ENCODE data around the gene CBFA2T3.

Gene CBFA2T3

DNA sequence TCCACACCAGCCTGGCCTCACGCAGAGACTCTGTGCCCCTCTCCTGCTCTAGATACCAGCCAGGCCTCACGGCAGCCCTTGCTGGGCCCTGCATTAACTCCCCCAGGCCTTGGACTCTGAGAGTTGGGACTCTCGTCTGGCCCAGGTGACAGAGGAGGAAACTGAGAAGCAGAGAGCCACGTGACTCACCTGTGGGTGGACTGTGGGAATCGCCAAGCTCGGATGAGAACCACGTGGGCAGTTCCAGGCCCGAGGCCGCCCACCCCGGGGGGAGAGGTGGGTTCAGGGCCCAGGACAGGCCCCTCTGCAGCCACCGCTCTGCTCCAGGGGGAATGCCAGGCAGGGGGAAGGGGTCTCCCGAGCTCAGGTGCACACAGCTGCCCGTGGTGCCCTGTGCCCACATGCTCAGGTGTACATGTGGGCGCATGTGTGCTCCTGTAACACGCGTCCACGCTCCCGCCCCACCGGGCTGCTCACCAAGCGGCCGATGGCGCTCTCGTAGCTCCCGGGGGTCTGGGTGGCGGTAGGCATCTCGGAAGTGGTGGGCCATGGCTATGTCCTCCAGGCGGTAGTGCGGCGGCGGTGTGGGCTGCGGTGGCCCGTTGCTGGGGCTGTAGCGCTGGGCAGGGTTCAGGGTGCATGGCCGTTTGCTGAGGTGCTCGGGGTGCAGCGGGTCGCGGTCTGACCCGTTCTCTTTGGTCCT is 92.3 kb downstream of the CBFA2T3 start:
- no peak for DNase-seq

DNA sequence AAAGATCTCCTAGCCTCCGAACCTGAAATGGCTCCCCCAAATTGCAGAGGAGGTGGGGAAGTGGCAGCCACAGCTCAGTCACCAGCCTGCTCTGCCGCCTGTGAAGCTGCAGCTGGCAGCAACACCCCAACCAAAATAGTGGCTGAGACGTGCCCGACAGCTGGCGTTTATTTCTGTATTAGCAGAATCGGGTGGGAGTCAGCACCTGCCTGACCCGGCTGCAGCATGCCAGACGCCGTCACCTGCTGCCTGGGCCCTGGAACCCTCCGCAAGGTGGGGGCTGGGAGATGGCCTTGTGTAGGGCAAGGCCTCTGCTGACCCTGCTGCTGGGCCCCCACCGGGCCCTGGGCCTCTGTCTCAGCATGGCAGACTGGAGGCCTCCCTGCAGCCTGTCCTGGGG is 93.1 kb downstream of the CBFA2T3 start:
- DNase-seq: no peak

DNA sequence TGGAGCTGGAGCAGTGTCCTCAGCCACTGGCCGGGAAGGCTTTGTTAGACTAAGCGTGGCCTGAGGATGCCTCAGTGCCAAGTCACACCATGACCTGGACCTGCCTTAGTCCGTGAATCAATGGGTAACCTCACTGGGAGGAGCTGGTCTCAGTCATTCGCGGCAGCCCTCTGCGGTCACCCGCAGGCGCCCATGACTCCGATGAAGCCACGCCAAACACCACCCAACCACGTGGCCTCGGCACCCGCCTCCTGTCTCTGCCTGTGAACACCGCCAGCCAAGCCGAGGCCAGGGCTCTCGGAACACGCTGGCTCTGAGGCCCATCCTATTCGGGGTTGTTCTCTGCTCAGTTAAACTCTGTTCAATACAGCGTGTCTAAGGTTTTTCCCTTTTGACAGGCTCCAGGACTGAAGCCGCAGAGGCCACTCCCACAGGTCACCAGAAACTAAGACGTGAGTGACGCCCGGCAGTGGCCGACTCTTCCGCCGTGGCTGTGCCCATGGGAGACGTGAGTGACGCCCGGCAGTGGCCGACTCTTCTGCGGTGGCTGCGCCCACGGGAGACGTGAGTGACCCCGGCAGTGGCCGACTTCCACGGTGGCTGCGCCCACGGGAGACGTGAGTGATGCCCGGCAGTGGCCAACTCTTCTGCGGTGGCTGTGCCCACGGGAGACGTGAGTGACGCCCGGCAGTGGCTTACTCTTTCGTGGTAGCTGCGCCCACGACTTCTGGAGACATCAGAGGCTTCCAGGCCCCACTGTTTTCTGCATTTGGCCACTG is 93.7 kb downstream of the CBFA2T3 start:
- no peak for DNase-seq

DNA sequence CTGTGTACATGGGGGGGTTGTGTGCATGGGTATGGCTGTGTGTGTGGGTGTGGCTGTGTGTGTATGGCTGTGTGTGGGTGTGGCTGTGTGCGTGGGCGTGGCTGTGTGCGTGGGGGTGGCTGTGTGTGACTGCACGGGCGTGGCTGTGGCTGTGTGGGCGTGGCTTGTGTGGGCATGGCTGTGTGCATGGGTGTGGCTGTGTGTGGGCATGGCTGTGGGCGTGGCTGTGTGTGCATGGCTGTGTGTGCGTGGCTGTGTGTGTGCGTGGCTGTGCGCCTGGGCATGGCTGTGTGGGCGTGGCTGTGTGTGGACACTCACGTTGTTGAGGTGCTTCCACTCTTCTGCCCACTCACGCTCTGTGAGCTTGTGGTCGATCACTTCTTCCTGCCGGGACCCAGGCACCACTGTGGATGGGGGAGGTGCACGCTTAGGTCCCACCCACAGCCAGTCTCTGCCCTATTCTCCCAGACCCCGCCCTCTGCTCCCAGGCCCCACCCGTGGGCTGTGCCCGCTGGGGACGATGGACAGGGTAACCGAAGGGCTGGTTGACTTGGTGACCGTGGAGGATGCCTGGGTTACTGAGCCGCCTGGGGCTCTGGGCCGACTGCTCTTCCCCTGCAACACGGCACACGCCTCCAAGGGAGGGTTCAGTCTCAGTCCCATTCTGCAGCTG is 94.5 kb downstream of the CBFA2T3 start:
- DNase-seq: no peak

DNA sequence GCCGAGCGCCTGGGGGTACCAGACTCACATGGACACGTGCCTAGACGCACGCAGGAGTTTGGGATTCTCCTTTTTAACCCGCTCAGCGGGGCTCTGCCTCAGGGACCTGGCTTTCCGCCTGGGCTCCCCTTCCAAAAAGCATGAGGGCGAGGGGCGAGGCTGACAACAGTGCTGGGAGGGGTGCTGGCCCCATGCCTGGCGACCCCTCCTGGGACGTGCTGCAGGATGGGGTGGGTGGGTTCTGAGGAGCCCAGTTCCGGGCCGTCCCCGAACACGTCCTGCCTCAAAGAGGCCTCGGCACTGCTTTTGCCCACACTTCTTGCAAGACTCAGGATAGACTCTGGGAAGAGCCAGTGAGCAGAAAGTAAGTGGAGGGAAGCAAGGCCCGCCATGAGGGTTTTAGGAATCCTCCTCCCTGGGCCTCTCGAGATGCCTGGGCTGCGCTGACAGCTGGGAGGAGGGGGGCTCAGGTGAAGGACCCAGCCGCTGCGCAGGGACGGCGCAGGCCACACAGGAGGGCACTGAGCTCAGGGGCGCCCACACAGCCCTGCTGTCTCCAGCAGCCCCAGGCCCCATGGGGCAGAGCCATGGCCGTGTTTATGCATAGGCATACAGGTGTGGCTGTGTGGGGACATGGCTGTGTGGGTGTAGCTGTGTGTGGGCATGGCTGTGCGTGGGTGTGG is 95.2 kb downstream of the CBFA2T3 start:
- DNase-seq: no peak

DNA sequence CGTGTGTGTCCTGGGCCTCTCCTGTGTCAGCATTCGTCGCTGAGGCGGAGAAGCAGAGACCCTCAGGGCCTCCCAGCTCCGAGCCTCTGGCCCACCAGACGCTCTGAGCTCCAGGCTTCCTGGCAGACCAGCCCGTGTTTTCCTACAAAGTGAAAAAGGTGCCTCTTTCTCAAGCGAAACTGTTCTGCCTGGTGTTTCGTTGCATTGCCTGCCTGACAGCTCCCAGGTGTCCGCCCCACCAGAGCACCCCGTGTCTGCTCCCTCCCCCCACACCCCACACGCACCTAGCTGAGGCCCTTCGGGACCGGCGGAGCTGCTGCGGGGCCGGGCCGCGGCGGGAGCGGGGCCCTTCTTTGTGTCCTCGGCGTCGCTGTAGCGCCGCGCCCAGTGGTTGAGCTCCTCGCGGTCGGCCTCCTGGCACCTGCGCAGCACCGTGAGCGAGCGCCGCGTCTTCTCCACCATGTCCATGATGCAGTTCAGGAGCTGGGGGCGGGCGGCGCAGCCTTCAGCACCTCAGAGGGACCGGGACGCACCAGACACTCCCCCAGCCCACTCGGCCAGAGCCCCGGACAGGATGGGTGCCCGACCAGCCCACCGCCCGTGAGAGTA is 95.9 kb downstream of the CBFA2T3 start:
- no peak for DNase-seq

DNA sequence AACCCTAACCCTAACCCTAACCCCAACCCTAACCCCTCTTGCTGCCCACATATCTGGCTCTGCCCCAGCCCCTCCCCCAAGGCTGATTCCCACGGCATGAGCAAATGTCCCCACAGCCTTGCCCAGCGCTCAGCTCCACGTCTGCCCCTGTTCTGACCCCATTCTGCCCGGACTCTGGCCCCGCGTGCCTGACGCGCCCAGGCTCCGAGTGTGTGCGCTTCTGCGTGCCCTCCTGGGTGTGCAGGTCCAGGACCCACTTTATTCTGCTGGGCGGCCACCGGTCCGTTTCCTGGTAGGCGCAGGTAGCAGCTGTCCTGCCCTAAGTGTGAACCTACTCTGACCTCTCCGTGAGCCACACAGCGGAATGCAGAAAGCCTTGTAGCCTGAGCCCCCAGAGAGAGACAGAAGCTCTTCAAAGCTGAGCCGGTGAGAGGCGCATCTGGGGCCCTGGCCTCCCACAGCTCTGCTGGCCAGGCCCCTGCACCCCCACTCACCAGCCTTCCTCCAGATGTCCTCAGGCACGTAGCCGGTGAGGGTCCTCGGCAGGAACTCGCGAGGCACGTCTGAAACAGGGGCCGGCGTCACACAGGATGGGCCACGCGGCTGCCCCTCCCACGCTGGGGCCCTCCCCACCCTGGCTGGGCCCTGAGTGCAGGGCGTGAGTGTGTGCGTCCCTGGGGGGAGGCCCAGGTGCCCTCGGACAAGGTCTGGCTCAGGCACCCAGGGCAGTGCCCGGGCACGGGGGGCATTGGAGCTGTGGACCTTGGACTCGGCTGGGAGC is 96.6 kb downstream of the CBFA2T3 start:
- no peak for DNase-seq

DNA sequence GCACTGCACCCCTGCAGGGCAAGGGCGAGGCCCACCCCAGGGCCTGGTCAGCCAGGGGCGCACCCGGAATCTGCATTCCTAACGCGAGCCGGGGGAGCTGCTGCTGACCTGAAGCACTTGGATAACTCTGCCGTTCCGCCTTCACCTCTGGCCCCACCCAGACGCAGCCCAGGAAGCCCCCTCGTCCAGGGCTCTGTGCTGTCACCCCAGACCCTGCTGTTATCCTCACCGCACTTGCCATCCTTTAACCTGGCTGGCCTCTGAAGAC is 97.3 kb downstream of the CBFA2T3 start:
- no peak for DNase-seq

DNA sequence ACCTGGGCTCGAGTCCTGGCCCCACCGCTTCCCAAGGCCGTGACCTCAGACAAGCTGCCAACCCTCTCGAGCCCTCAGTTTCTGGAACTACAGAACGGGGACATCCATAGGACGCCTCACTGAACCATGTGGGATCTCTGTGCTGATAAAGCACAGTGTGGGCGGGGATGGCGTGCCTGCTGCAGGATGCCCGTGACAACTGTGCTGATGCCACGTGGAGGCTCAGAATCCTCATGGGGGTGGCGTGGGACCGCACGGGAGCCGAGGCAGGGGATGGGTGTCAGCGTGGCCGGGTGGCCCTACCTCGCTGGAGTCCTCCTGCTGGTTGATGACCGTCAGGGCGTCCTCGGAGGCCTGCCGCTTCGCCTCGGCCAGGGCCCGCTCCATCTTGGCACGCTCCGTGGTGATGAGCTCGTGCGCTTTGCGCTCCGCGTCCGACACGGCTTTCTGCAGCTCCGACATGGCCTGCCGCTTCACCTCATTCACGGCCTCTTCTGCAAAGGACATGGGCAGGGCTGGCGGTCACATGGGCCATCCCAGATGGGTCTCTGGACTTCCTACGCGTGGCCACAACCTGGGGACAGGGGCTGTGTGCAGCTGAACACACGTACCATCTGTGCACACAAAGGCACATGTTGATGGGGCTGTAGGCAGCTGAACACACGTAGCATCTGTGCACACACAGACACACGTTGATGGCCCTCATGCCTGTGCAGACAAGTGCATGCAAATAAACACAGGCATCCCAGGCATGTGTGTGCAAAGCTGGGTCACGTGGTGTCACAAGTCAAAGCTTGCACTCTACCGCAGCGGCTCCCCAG is 97.8 kb downstream of the CBFA2T3 start:
- no peak for DNase-seq

DNA sequence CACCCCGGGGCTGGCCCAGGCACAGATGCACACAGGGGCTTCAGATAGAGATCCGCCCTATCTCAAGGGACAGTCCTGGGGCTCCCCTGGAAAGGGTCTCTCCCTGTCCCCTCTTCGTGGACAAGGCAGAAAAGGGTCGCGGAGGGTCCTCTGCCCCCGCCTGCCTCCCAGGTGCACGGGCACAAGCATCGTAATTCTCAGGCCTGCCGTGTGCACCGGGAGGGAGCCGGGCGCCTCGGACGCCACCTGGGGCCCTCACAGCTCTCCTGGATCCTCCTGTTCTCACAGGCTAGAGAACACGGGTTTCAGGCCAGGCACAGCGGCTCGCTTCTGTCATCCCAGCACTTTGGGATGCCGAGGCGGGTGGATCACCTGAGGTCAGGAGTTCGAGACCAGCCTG is 98.7 kb downstream of the CBFA2T3 start:
- no peak for DNase-seq

DNA sequence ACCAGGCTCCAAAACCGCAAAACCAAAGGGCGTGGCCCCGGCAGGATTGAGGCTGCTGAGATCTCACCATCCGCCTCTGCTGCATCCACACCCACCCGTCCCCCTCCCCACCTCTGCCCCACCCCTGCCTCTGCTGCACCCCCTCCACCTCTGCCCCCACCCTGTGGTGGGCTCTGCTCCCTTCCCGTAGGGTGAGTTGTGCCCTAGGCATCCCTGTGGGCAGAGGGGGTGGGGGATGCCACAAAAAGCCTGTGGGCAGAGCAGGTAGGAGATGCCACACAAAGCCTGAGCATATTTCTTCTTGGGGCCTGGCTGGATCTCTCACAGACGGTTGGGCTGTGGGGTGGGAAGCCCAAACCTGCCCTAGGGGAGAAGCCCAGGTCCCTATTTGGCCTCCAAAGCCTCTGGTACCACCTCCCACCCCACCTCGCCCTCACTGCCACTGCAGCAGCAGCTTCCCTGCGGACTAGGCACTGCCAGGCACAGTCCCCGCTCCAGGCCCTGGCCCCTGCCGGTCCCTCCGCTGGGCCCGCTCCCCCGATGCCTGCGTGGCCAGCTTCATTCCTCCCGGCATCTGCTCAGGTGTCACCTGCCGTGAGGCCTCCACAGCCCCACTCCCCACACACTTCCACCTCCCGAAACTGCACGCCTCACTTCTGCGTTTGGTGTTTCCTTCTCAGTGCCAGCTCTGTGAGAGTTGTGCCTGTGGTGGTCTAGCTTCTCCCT is 99.3 kb downstream of the CBFA2T3 start:
- no peak for DNase-seq

DNA sequence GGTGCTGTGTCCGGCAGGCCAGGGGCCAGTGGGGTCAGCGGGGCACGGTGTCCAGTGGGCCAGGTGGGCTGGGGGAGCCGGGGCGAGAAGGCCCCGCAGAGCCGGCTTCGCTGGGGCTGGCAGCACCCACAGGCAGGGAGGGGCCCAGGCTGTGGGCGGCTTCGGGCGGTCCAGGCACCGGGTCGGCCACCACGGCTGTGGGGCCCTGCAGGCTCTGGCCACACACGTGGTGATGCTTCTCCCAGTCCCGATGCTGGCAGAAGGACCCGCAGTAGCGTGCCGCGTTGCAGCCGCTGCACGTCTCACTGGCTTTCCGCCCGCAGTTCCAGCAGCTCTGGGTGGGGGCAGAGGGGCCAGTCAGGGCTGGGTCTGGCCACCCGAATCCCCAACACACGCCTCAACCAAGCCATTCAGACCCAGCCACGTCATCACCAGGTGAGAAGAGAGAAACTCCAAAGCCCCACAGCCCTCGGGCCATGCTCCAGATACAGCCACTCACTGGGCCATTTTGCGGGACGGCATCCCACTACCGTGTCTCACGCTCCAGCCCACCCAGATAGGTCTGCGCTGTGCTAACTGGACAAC is 100.0 kb downstream of the CBFA2T3 start:
- no peak for DNase-seq

DNA sequence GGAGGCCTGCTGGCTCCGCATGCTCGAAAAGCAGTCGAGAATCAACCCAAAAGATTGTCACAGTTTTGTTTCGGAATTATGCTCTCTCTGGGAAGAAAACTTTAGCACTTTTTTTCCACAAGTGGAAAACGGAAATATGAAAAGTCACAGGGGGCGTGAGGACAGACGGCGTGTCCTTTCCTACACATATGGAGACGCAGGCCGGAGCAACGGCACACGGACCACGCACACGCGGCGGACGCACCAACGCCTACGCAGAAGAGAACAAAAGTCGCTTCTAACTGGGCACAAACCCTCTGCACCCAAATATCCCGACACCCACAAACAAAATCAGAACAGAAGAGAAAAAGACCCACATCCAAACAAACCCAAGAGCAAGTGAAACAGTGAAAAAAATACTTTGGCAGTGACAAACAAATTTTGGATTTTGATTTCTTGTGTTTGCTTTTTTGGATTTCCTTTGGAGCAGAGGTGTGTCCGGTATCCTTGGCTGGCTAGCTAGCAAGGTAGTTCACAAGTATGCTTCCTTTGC is 101.2 kb downstream of the CBFA2T3 start:
- DNase-seq: no peak

DNA sequence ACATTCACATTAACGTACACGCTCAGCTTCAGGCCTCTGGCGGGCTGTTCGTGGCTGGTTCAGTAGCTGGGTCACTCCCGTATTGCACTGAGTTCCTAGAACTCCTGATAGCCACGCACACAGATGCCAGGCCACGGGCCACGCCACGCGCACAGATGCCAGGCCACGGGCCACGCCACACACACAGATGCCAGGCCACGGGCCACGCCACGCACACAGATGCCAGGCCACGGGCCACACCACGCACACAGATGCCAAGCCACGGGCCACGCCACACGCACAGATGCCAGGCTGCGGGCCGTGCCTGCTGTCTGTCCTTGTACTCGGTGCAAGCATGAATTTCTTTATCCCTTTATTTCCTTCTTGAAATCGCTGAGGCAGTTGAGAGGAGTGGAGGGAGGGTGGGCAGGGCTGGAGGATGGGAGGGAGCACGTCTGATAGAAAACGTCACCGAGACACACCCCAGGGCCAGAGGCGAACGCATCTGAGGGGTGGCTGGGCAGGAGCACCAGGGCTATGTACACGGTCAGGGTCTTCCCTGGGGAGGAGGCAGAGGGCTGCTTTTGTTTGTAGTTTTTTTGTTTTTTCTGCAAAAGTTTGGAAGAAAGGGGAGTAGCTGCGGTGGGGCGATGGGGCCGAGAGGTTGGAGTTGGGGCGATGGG is 101.9 kb downstream of the CBFA2T3 start:
- DNase-seq: no peak

DNA sequence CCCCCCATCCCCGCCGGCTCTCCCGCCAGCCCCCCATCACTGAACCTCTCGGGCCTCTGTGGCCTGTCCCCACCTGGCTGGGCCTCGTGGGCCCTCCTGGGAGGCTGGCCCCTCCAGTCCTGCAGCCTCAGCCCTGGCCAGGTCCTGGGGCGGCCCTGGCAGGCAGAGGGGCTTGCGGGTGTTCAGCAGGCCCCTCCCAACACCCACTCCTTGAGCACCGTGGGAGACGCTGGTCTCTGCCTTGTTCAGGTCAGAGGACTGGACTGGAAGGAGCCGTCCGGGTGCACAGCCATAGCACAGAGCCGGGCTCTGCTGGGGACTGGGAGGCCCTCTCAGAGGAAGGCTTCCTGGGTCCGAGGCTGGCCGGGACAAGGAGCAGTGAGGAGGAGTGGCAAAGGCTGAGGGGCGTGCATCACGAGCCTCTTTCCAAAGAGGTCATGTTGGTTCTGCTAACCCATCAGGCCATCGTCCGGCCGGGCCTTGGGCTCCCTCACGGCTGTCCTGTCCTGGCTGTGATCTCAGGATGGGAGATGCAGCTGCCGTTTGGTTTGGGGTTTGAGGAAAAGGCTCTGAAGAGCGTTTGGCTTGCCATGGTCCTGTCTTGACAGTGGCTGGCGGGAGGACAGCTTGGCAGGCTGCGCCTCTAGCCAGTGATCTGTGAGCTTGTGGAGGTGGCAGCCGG is 104.2 kb downstream of the CBFA2T3 start:
- DNase-seq: no peak

DNA sequence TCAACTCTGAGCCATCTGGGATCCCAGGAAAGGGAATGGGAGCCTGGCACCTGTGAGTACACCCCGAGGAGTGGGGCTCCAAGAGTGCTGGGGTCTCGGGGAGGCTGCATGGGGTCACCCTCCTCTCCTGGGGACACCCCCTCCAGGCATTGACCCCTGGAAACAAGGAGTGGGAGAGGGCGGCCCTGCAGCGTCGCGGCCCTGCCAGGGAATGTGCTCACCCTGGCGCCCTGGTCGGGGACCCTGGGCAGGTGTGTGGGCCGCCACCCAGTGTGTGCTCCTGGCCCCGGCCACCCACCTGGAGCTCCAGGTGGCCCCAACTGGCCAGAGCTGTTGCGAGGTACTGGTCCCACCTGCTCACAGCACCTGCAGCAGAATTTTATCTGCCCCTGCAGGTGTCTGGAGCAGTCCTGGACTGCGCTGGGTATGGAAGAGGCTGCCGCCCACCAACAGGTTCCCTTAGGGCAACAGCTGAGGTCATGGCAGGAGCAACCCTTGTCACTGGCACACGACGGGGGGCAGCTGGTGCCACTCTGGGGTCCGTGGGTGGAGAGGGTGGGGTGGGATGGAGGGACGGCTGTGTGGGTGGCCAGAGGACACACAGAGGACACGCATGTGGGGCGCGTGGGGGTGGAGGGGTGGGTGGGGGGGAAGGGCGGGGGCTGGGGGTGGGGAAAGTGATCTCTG is 105.1 kb downstream of the CBFA2T3 start:
- DNase-seq: no peak

DNA sequence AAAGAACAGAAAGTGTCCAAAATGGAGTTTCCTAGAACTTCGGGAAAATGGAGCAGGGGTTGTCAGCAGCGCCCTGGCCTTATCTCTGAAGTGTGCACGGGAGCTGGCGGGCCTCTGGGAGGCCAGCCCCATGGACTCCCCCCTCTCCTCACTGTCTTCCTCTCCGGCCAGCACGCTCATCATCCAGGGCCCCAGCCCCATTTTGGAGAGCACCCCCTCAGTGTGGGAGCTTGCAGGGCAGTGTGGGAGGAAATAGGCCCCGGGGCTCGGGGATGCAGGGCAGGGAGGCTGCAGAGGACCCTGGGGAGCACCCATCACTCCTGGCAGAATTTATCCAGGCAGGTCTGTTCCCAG is 105.7 kb downstream of the CBFA2T3 start:
- DNase-seq: no peak

DNA sequence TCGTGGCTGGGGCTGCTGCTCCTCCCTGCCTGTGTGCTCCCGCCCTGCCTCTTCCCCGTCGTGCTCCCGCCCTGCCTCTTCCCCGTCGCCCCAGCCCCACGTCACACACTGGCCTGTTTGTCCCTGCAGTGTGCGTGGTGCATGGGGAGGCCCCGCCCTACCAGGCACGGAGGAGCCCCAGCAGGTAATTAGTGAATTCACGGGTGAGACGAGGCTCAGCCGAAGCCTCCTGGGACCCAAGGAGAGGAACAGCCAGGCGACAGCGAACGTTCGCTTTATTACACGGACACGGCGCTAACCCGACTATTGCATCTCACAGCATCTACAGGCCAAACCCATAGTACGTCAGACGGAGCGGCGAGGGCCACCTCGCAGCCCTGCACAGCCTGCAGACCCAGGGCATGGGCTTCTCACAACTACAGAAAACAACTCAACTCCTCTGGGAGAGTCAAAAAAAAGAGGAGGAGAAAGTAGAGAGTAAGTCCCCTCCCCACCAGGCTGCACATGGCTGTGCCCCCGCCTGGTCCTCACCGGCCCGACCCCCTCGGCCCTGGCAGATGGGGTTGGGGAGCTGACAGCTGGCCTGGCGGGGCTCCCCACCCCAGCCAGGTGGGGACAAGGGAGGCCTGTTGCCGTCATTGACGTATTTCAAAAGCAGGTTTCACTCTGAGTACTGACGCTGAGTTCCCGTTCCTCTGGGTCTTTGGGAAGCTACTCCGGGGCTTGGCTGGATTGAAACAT is 106.2 kb downstream of the CBFA2T3 start:
- no peak for DNase-seq
